Cardiac muscle cell (in vitro differentiated cells and primary cell): Measurements from ENCODE around the gene FSIP1. TPM values are rescaled to one million over a fixed set of nuclear protein-coding genes. Genes with fewer than 3 reads are reported as not detected.

Experiments used
- DNase-seq, 2 donors: peaks; one replicate each; pipeline versions ENCODE4 v3.0.0 to v3.0.0-alpha.2; 2010 to 2017; ENCODE audit warnings: low read depth in 1 of 2, low spot score in 1 of 2
- H3K27ac ChIP-seq: fragments of 200-600 bp; sonication (generic); 2 replicates; pipeline ENCODE4 v1.5.1; 2016
- H3K27me3 ChIP-seq: fragments of 200-600 bp; sonication (generic); 2 replicates; pipeline ENCODE4 v1.6.0; 2016; ENCODE audit warnings: control low read depth
- H3K36me3 ChIP-seq: fragments of 200-600 bp; sonication (generic); 2 replicates; pipeline ENCODE4 v1.5.1; 2016; ENCODE audit warnings: control low read depth
- H3K4me1 ChIP-seq: fragments of 200-600 bp; sonication (generic); 2 replicates; pipeline ENCODE4 v1.8.1; 2017; ENCODE audit warnings: low read depth, mild to moderate bottlenecking, mixed run types
- H3K4me3 ChIP-seq: fragments of 200-600 bp; sonication (generic); 2 replicates; pipeline ENCODE4 v1.5.1; 2016; ENCODE audit warnings: mild to moderate bottlenecking
- H3K9me3 ChIP-seq: fragments of 200-600 bp; sonication (generic); 2 replicates; pipeline ENCODE4 v1.5.1; 2017; ENCODE audit warnings: low read depth, mild to moderate bottlenecking, control low read depth
- CTCF ChIP-seq: IDR thresholded peaks from 2 replicates; pipeline ENCODE4 v1.5.1; 2012; ENCODE audit warnings: low read depth, mild to moderate bottlenecking, low read length
- polyA plus RNA-seq: library from polyadenylated mRNA; unstranded; fragments of >200 nt; fragmentation: Nextera tagmentation; extraction: Ambion mirVana; gene quantifications from 2 replicates; pipeline ENCODE4 v1.2.1, GENCODE V29; 2016
- total RNA-seq: library from RNA; depleted of rRNA; stranded (reverse); fragments of >200 nt; gene quantifications from 2 replicates; pipeline ENCODE4 v1.2.3, GENCODE V29; 2016

FSIP1 gene
- total and polyA plus RNA-seq, 2 experiments from 2014 or later: 0.15 to 0.33 TPM

DNA sequence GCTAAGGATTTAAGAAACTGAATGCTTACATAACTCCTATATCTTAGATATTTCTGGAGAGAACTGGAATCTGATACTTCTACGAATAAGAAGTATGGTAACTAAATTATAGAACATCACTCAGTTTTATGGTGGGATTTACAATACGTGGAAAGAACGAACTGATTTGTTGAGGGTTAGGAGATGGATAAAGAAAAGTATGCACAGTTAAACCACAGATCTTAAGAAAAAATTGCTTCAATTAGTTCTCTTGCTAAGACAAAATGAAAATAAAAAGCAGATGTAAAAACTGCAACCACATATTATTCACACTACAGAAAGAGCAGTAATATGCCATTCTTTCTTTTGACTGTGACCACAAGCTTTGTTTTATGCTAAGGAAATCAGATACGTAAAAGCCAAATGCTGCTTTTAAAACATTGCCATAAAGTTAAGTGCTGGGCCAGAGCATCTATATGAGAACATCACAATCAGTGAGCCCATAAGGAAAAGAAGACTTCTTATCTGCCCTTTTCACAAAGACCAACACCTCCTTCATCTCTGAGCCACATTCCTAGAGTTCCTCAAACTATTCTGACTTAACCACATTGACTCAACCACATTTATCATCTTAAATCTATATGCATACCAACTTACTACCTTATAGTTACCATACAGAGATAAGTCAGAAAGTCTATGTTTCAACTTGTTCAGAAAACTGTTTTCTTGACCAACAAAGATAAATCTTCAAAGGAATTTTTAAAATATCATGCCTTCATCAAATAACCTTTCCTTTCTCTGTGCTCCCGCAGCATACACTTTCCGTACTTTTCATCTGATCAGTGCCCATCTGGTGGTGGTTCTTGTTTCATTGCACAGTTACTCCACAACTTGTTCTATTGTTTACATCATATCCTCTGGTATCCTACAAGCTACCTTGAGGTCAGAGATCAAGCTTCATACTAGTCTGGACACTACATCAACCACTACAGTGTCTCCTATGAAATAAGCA is 61.7 kb downstream of the FSIP1 start:
- H3K4me3 ChIP-seq: no peak overlapping the region
- no peak overlapping the region for H3K27ac ChIP-seq

GRCh38 chr15:39720081-39720480 is 62.6 kb downstream of the FSIP1 start:
- no peak for TF ChIP-seq CTCF
- Histone ChIP-seq H3K4me1 (no peaks in the 10 kb centered on the region), H3K9me3 (no peaks in the 10 kb centered on the region), H3K27me3 (no peaks in the 10 kb centered on the region), H3K4me3 (no peak overlapping the region), H3K36me3 (no peaks in the 10 kb centered on the region), H3K27ac (no peak overlapping the region)
- no peak for DNase-seq

More for the DNA sequence above, 61.7 kb downstream of the FSIP1 start:
- TF ChIP-seq CTCF: no peak
- Histone ChIP-seq H3K27me3 (no peaks in the 10 kb centered on the region), H3K4me1 (no peaks in the 10 kb centered on the region), H3K36me3 (no peaks in the 10 kb centered on the region), H3K9me3 (no peaks in the 10 kb centered on the region)
- DNase-seq: peak in 1 of 2 donors; percentile 41

- Histone ChIP-seq H3K36me3 (no peaks in the 10 kb centered on the region), H3K4me3 (no peak overlapping the region), H3K27me3 (no peaks in the 10 kb centered on the region), H3K9me3 (no peaks in the 10 kb centered on the region), H3K27ac (no peak overlapping the region), H3K4me1 (no peaks in the 10 kb centered on the region)
- no peak for DNase-seq
- TF ChIP-seq CTCF: no peak
Measured at GRCh38 chr15:39719109-39719508, 63.5 kb downstream of the FSIP1 start.

GRCh38 chr15:39717134-39717533 is 65.5 kb downstream of the FSIP1 start:
- DNase-seq: no peak

GRCh38 chr15:39714251-39714650 is 68.4 kb downstream of the FSIP1 start:
- Histone ChIP-seq H3K4me1 (no peaks in the 10 kb centered on the region), H3K9me3 (no peaks in the 10 kb centered on the region), H3K27ac (no peak overlapping the region), H3K27me3 (no peaks in the 10 kb centered on the region), H3K4me3 (no peak overlapping the region), H3K36me3 (no peaks in the 10 kb centered on the region)
- no peak for TF ChIP-seq CTCF
- no peak for DNase-seq

More at GRCh38 chr15:39717134-39717533, 65.5 kb downstream of the FSIP1 start:
- H3K4me1 ChIP-seq: no peaks in the 10 kb centered on the region
- no peak for TF ChIP-seq CTCF
- H3K36me3 ChIP-seq: no peaks in the 10 kb centered on the region
- H3K27me3 ChIP-seq: no peaks in the 10 kb centered on the region
- no peak overlapping the region for H3K27ac ChIP-seq
- H3K4me3 ChIP-seq: no peak overlapping the region
- H3K9me3 ChIP-seq: no peaks in the 10 kb centered on the region
